ENCODE results near the gene RPL12.

DNA sequence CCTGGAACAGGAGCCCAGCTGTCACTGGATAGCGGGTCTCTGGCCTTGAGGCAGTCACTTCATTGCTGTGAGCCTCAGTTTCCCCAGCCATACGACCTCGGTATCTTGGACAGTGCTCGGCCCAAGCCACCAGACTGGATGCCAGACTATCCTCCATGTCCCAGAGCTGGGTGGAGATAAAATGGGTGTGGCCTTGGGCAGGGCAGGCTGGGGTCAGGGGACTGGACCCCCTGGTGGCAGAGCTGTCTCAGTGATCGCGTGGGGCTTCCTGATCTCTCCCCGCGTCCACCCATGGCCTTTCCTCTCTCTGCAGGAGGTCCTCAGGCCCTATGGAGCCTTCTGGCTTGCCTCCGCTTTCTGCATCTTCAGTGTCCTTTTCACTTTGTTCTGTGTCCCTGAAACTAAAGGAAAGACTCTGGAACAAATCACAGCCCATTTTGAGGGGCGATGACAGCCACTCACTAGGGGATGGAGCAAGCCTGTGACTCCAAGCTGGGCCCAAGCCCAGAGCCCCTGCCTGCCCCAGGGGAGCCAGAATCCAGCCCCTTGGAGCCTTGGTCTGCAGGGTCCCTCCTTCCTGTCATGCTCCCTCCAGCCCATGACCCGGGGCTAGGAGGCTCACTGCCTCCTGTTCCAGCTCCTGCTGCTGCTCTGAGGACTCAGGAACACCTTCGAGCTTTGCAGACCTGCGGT, 44.3 kb downstream of the RPL12 start:
- TF ChIP-seq CTCF (IDR thresholded peaks at IDR 0.05) (no peak), POLR2AphosphoS5 (IDR thresholded peaks at IDR 0.05; ENCODE audit: insufficient read depth in 1 of 2, low read depth in 1 of 2) (no peak), POLR2A (IDR thresholded peaks at IDR 0.05) (no peak)
